HepG2 (cell line): ENCODE data around the gene SDR39U1. TPM values are rescaled to one million over a fixed set of nuclear protein-coding genes. Genes with fewer than 3 reads are reported as not detected.

Source experiments
- AHR ChIP-seq: IDR thresholded peaks from 2 replicates; pipeline ENCODE4 v1.6.1; 2018; ENCODE audit warnings: missing genetic modification reagents, missing compliant biosample characterization
- ARID4A ChIP-seq: sonication (generic); formaldehyde crosslinking; IDR thresholded peaks from 2 replicates; pipeline ENCODE4 v1.5.0; 2020; ENCODE audit warnings: mild to moderate bottlenecking, missing genetic modification reagents, borderline replicate concordance
- CEBPZ ChIP-seq: IDR thresholded peaks from 2 replicates; pipeline ENCODE4 v1.6.1; 2012; ENCODE audit warnings: low read length, improper control_type of control experiment
- GABPB1 ChIP-seq: IDR thresholded peaks from 2 replicates; pipeline ENCODE4 v1.6.1; 2016; ENCODE audit warnings: mild to moderate bottlenecking, missing genetic modification reagents, moderate library complexity, missing compliant biosample characterization
- HDAC1 ChIP-seq: sonication (generic); formaldehyde crosslinking; IDR thresholded peaks from 2 replicates; pipeline ENCODE4 v1.5.1; 2020; ENCODE audit warnings: mild to moderate bottlenecking, missing genetic modification reagents
- HMG20A ChIP-seq: IDR thresholded peaks from 2 replicates; pipeline ENCODE4 v1.6.1; 2016; ENCODE audit warnings: borderline replicate concordance
- MTF2 ChIP-seq: sonication (generic); formaldehyde crosslinking; IDR thresholded peaks from 2 replicates; pipeline ENCODE4 v1.5.0; 2020; ENCODE audit warnings: missing genetic modification reagents, borderline replicate concordance
- RCOR2 ChIP-seq: IDR thresholded peaks from 2 replicates; pipeline ENCODE4 v1.6.1; 2016; ENCODE audit warnings: missing biosample characterization, missing genetic modification reagents
- STAT6 ChIP-seq: sonication (generic); formaldehyde crosslinking; IDR thresholded peaks from 2 replicates; pipeline ENCODE4 v1.4.0; 2020; ENCODE audit warnings: missing genetic modification reagents, mild to moderate bottlenecking, borderline replicate concordance
- TAF15 ChIP-seq: fragments of 200-400 bp; formaldehyde crosslinking; IDR thresholded peaks from one replicate; pipeline ENCODE4 v1.6.1; 2018; ENCODE audit warnings: mild to moderate bottlenecking, low read depth, low read length; ENCODE audit not compliant: poor library complexity, severe bottlenecking
- ZBTB7B ChIP-seq: sonication (generic); formaldehyde crosslinking; IDR thresholded peaks from 2 replicates; pipeline ENCODE4 v1.4.0; 2020; ENCODE audit warnings: missing genetic modification reagents
- ZNF430 ChIP-seq: sonication (generic); formaldehyde crosslinking; IDR thresholded peaks from 2 replicates; pipeline ENCODE4 v1.9.0; 2021; ENCODE audit warnings: mild to moderate bottlenecking, missing genetic modification reagents
- ZNF772 ChIP-seq: sonication (generic); formaldehyde crosslinking; IDR thresholded peaks from 2 replicates; pipeline ENCODE4 v1.5.0; 2020; ENCODE audit warnings: mild to moderate bottlenecking, missing genetic modification reagents
- ZNF773 ChIP-seq: sonication (generic); formaldehyde crosslinking; IDR thresholded peaks from 2 replicates; pipeline ENCODE4 v1.4.0; 2020; ENCODE audit warnings: missing genetic modification reagents, borderline replicate concordance
- polyA plus RNA-seq, 8 experiments: library from polyadenylated mRNA; depleted of rRNA in 3 of 8; stranded (reverse) in 7 of 8; unstranded in 1 of 8; fragments of >200 nt; fragmentation: Illumina TruSeq in 4 of 8; extraction: Trizol in 4 of 8; gene quantifications; 2 replicates each; pipeline versions ENCODE4 v1.2.1 to v1.2.3, GENCODE V29; 2011 to 2016; ENCODE audit warnings: low read depth in 4 of 8, missing spikeins in 1 of 8, mixed read lengths in 1 of 8; ENCODE audit not compliant: insufficient read depth in 1 of 8
- total RNA-seq, 5 experiments: library from RNA; depleted of rRNA; stranded (reverse); fragments of >200 nt; fragmentation: Illumina TruSeq; extraction: Trizol; gene quantifications; 2 replicates each; pipeline ENCODE4 v1.2.3, GENCODE V29; 2016; ENCODE audit warnings: low read depth in 1 of 5
- TF ChIP-seq, protein P1 (sequence below): sonication (generic); formaldehyde crosslinking; conservative IDR thresholded peaks from 2 replicates; pipeline ENCODE4 v1.4.0; 2020; ENCODE audit warnings: mild to moderate bottlenecking, missing genetic modification reagents, moderate library complexity

Gene SDR39U1
- total and polyA plus RNA-seq, 2 of the 13 experiments (the other 11 are each of a cell fraction or from before 2014, with no cell fraction given), result 34.4 to 129 TPM

DNA sequence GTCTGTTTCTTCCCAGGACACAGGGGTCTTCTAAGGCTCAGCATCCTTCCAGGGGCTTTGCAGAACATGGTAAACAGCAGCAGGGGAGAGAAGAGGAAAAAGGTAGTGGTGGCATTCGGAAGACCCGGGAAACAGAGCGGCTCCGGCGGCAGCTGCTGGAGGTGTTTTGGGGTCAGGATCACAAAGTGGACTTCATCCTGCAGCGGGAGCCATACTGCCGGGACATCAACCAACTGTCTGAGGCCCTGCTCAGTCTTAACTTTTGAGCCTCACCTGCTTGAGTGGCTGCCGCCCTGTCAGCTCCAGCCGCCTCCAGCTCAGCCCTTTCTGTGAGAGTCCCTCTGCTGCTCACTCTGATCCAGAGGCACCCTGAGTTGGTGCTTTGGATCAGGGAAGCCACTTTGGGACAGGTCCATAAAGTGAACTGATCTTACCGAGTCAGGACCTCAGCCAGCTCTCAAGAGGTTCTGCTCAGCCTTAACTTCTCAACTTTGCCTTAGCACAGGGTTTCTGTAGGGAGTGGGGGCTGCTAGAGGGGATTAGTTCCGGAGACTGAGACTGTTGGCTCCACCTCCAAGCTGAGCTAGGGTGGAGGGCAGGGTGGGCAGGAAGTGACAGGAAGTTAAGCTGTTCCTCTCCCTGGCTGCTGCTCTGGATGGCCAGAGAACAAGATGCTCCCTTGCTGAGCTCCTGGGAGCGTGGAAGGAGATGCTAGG is 5.4 kb downstream of the SDR39U1 start (continued):
- TF ChIP-seq ZNF430 (CRISPR knock-in tag), result no peak
- TF ChIP-seq MTF2 (CRISPR knock-in tag), result no peak
- TF ChIP-seq TAF15, result no peak
- TF ChIP-seq ZNF772 (CRISPR knock-in tag), result 0 out of 2 replicates have a peak, but pooled peaks have one; percentile 69
- TF ChIP-seq ARID4A (CRISPR knock-in tag), result no peak
- TF ChIP-seq AHR (CRISPR knock-in tag), result no peak
- TF ChIP-seq, protein P1, sequence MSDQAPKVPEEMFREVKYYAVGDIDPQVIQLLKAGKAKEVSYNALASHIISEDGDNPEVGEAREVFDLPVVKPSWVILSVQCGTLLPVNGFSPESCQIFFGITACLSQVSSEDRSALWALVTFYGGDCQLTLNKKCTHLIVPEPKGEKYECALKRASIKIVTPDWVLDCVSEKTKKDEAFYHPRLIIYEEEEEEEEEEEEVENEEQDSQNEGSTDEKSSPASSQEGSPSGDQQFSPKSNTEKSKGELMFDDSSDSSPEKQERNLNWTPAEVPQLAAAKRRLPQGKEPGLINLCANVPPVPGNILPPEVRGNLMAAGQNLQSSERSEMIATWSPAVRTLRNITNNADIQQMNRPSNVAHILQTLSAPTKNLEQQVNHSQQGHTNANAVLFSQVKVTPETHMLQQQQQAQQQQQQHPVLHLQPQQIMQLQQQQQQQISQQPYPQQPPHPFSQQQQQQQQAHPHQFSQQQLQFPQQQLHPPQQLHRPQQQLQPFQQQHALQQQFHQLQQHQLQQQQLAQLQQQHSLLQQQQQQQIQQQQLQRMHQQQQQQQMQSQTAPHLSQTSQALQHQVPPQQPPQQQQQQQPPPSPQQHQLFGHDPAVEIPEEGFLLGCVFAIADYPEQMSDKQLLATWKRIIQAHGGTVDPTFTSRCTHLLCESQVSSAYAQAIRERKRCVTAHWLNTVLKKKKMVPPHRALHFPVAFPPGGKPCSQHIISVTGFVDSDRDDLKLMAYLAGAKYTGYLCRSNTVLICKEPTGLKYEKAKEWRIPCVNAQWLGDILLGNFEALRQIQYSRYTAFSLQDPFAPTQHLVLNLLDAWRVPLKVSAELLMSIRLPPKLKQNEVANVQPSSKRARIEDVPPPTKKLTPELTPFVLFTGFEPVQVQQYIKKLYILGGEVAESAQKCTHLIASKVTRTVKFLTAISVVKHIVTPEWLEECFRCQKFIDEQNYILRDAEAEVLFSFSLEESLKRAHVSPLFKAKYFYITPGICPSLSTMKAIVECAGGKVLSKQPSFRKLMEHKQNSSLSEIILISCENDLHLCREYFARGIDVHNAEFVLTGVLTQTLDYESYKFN (CRISPR knock-in tag), result no peak
- no peak for TF ChIP-seq CEBPZ
- no peak for TF ChIP-seq HMG20A (CRISPR knock-in tag)
- no peak for TF ChIP-seq ZBTB7B (CRISPR knock-in tag)
- no peak for TF ChIP-seq HDAC1 (CRISPR knock-in tag)
- 0 out of 2 replicates have a peak, but pooled peaks have one; percentile 46 for TF ChIP-seq ZNF773
- peak; percentile 23; the same call in 1 of the 2 replicates for TF ChIP-seq GABPB1 (CRISPR knock-in tag)
- TF ChIP-seq STAT6 (CRISPR knock-in tag), result no peak
- TF ChIP-seq RCOR2, result no peak
